PC-9 (cell line): Measurements from ENCODE around the gene CNOT10.

Source experiments
- EZH2 ChIP-seq: fragments of 200-600 bp; sonication (generic); IDR thresholded peaks from 2 replicates; pipeline ENCODE4 v1.8.0; 2017; ENCODE audit warnings: antibody characterized with exemption, low read depth
- TF ChIP-seq, protein P1 (sequence below): fragments of 200-600 bp; sonication (generic); conservative IDR thresholded peaks from 2 replicates; pipeline ENCODE4 v1.6.1; 2017; ENCODE audit warnings: mixed run types, antibody characterized with exemption, mild to moderate bottlenecking, moderate library complexity

DNA sequence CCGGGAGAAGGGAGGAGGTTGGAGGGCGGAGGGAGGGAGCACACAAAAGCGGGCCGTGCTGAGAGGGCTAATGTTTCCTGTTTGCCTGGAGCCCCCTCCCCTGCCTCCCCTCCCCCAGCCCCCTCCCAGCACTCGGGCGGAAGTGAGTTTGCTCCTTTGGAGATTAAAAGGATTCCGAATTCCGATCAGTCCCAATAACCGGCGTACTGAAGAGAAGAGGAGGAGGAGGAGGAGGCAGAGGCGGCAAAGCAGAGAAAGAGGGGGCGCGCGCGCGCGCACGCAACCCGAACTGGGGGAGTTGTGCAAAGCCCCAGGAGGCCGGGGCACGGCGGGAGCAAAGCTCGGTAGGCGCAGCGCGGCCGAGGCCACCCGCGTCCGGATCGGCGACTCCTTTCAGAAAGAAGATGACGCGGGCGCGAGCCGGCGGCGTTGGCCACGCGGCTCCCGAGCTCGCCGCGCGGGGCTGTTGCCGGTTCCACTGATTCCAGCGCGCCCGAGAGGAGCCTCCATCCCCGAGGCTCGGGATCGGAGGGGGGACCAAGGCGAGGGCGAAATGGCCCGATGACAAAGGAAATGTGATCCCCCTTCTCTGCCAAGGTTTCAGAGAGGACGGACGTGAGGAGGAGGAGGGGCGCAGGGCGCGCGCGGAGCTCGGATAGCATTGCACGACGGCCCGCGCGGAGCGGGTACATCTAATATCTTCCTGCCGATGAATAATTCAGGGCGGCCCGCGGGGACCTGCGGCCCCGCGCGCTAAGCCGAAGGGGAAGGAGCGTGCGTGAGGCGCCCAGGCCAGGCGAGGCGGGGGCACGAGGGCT is 131.7 kb downstream of the CNOT10 start:
- TF ChIP-seq, protein P1, sequence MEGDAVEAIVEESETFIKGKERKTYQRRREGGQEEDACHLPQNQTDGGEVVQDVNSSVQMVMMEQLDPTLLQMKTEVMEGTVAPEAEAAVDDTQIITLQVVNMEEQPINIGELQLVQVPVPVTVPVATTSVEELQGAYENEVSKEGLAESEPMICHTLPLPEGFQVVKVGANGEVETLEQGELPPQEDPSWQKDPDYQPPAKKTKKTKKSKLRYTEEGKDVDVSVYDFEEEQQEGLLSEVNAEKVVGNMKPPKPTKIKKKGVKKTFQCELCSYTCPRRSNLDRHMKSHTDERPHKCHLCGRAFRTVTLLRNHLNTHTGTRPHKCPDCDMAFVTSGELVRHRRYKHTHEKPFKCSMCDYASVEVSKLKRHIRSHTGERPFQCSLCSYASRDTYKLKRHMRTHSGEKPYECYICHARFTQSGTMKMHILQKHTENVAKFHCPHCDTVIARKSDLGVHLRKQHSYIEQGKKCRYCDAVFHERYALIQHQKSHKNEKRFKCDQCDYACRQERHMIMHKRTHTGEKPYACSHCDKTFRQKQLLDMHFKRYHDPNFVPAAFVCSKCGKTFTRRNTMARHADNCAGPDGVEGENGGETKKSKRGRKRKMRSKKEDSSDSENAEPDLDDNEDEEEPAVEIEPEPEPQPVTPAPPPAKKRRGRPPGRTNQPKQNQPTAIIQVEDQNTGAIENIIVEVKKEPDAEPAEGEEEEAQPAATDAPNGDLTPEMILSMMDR, result no peak
- TF ChIP-seq EZH2, result no peak
